DMS153 (cell line): ENCODE results near the gene CDC73.

Experiments
- DNase-seq: peaks from one replicate; lab custom pipeline; 2025; lab: John Stamatoyannopoulos, UW

CDC73 gene

GRCh38 chr1:193121616-193122593 lies at the start of gene CDC73:
CDC73 (plus strand) TSS chr1:193122031; CDS start chr1:193122201, 170 bp downstream.
- peak; percentile 95 for DNase-seq

GRCh38 chr1:193077991-193078390 lies 43.8 kb upstream of the CDC73 start:
- DNase-seq = no peak

GRCh38 chr1:193079187-193079586 lies 42.6 kb upstream of the CDC73 start:
- no peak for DNase-seq

- no peak for DNase-seq
Measured at GRCh38 chr1:193083365-193084088, 38.3 kb upstream of the CDC73 start.

GRCh38 chr1:193085263-193085662 lies 36.6 kb upstream of the CDC73 start:
- DNase-seq = no peak

- DNase-seq = no peak
Measured at GRCh38 chr1:193086342-193086741, 35.5 kb upstream of the CDC73 start.

GRCh38 chr1:193087893-193088292 lies 33.9 kb upstream of the CDC73 start:
- DNase-seq = no peak

- no peak for DNase-seq
Measured at GRCh38 chr1:193090865-193091264, 31.0 kb upstream of the CDC73 start.

- DNase-seq = no peak
Measured at GRCh38 chr1:193094112-193094511, 27.7 kb upstream of the CDC73 start.

GRCh38 chr1:193102662-193103061 lies 19.2 kb upstream of the CDC73 start:
- DNase-seq = no peak

GRCh38 chr1:193103759-193104501 lies 17.9 kb upstream of the CDC73 start:
- DNase-seq = no peak

GRCh38 chr1:193104502-193104906 lies 17.3 kb upstream of the CDC73 start:
- DNase-seq = peak; percentile 74

GRCh38 chr1:193104907-193105820 lies 16.7 kb upstream of the CDC73 start, which contains the start of gene GLRX2:
GLRX2 (minus strand) TSS chr1:193105414; CDS start chr1:193105382, 32 bp downstream.
- DNase-seq = peak; percentile 81

GRCh38 chr1:193105821-193106177 lies 16.0 kb upstream of the CDC73 start:
- DNase-seq = no peak

GRCh38 chr1:193108471-193108870 lies 13.4 kb upstream of the CDC73 start:
- DNase-seq = no peak

- no peak for DNase-seq
Measured at GRCh38 chr1:193109619-193110018, 12.2 kb upstream of the CDC73 start.

- DNase-seq = no peak
Measured at GRCh38 chr1:193110246-193110645, 11.6 kb upstream of the CDC73 start.

- DNase-seq = no peak
Measured at GRCh38 chr1:193110864-193111263, 11.0 kb upstream of the CDC73 start.

GRCh38 chr1:193111641-193112090 lies 10.2 kb upstream of the CDC73 start:
- no peak for DNase-seq

- no peak for DNase-seq
Measured at GRCh38 chr1:193113258-193113991, 8.4 kb upstream of the CDC73 start.
